GM10266 (cell line): Measurements from ENCODE around the gene AHCTF1.
"Not testable (repeated sequence)": the region's sequence is repeated elsewhere in the genome, so short reads cannot be mapped to it uniquely, and the experiment has no call there.

ENCODE experiments used
- DNase-seq: peaks from one replicate; pipeline ENCODE4 v3.0.0; 2012; ENCODE audit errors: extremely low spot score
- TF ChIP-seq, protein P1 (sequence below): IDR thresholded peaks from 2 replicates; pipeline ENCODE4 v1.5.1; 2012; ENCODE audit warnings: mild to moderate bottlenecking, low read depth; ENCODE audit not compliant: control insufficient read depth, insufficient read depth; ENCODE audit errors: missing control alignments

AHCTF1 gene

DNA sequence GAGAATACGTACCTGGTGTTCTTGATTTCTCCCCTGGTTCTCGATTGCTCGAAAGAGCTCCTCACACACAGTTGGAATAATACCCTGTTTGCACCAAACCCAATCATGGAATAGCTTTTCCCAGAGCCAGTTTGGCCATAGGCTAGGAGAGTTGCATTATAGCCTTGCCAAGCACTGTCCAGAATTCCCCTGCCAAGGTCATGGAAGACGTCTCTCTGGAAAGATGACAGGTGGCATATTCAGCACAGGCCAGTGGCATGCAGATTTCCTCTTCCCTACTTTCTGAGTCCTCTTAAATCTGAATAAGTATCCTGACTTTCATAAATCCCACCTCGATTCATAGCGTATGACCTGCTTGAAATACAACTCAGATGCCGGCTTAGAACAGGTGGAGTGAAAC is 111.1 kb downstream of the AHCTF1 start:
- DNase-seq = no peak

DNA sequence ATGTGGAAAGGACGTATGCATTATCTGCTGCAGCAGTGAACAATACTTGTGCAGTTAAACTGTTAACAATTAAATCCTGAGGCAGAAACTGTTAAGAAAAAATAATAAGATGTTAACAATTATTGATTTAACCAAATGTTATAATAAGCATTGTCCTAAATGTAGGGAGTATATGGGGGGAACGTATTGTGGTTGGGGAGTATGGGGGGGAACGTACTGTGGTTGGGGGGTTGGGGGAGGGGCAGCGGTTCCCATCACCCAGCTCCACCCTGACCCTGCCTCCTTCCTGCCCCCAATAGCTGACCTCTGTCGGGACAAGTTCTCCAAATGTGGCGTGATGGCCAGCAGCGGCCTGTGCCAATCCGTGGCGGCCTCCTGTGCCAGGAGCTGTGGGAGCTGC is 114.0 kb downstream of the AHCTF1 start:
- DNase-seq = peak; percentile 75

More for the DNA sequence above, 111.1 kb downstream of the AHCTF1 start:
- TF ChIP-seq, protein P1, sequence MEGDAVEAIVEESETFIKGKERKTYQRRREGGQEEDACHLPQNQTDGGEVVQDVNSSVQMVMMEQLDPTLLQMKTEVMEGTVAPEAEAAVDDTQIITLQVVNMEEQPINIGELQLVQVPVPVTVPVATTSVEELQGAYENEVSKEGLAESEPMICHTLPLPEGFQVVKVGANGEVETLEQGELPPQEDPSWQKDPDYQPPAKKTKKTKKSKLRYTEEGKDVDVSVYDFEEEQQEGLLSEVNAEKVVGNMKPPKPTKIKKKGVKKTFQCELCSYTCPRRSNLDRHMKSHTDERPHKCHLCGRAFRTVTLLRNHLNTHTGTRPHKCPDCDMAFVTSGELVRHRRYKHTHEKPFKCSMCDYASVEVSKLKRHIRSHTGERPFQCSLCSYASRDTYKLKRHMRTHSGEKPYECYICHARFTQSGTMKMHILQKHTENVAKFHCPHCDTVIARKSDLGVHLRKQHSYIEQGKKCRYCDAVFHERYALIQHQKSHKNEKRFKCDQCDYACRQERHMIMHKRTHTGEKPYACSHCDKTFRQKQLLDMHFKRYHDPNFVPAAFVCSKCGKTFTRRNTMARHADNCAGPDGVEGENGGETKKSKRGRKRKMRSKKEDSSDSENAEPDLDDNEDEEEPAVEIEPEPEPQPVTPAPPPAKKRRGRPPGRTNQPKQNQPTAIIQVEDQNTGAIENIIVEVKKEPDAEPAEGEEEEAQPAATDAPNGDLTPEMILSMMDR = no peak

DNA sequence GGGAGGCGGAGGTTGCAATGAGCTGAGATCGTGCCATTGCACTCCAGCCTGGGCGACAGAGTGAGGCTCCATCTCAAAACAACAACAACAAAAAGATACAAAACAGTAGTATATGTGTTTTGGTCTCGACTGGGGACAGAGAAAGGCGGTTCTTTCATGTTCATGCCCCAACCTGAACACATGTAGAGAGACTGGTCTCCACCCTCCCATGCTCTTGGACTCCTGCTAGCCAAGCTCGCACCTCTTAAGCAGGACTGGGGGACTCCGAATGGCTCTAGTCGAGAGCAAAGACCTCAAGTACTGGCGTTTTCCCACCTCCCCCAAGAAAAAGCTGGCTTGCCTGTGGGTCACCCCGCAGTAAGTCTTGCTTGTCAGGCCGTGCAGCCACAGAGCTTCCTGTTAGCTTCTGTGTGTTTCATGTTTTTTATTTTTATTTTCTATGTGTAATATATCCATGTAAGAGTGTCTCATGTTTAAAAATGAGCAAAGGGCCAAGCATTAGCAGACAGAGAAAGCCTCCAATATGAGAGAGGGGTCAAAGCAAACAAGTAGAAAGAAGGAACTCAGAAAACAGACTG is 116.0 kb downstream of the AHCTF1 start:
- no peak for DNase-seq
- TF ChIP-seq, protein P1 = no peak

DNA sequence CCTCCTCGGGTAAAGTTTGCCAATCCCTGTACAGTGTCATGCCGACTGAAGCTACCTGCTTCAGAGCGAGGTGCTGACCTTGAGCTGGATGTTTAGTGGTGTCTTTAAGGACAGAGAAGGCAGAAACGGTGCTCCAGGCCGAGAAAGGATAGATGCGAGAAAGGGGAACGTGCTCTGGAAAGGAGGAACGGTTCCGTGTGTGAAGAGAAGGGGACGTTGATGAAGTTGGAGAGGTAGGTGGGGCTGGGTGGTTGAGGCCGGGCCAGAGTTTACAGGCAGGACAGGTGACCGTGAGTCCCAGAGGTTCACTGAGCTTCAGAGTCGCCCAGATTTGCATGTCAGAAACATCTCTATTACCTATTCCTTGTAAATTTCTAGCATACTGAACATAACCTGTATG is 116.9 kb downstream of the AHCTF1 start:
- DNase-seq = no peak
- TF ChIP-seq, protein P1 = no peak

DNA sequence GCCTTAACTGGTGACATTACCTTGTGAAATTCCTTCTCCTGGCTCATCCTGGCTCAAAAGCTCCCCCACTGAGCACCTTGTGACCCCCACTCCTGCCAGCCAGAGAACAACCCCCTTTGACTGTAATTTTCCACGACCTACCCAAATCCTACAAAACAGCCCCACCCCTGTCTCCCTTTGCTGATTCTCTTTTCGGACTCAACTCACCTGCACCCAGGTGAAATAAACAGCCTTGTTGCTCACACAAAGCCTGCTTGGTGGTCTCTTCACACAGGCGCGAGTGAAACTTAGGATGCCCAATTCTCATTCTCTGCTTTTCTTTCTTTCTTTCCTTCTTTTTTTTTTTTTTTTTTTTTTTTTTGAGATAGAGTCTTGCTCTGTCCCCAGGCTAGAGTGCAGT is 118.4 kb downstream of the AHCTF1 start:
- DNase-seq = not testable (repeated sequence)

DNA sequence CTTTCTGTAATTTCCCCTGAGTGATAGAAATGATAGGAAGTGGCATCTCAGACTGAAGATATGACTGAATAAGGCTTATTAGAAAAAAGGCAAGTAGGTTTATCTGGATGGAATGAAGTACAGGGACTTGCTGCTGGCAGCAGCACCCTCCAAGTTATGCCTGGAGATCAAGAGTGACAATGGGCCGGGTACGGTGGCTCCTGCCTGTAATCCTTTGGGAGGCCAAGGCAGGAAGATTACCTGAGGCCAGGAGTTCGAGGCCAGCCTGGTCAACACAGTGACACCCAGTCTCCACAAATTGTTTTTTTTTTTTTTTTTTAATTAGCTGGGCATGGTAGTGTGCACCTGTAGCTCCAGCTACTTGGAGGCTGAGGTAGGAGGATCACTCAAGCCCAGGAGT is 119.8 kb downstream of the AHCTF1 start:
- TF ChIP-seq, protein P1 = no peak
- DNase-seq = no peak

DNA sequence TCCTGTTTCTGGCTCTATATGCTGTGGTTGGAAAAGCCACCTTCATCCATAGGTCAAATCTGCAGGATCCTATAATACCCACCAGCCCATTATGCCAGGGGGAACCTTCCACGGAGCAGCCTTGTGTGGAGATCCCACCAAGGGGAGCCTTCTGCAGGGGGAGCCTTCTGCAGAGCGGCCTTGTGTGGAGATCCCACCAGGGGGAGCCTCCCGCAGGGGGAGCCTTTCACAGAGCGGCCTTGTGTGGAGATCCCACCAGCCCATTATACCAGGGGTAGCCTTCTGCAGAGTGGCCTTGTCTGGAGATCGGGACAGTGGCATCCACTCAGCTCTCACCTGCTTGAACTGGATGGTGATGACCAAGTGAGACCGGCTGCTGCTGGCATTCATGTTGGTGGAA is 122.3 kb downstream of the AHCTF1 start:
- DNase-seq = no peak

DNA sequence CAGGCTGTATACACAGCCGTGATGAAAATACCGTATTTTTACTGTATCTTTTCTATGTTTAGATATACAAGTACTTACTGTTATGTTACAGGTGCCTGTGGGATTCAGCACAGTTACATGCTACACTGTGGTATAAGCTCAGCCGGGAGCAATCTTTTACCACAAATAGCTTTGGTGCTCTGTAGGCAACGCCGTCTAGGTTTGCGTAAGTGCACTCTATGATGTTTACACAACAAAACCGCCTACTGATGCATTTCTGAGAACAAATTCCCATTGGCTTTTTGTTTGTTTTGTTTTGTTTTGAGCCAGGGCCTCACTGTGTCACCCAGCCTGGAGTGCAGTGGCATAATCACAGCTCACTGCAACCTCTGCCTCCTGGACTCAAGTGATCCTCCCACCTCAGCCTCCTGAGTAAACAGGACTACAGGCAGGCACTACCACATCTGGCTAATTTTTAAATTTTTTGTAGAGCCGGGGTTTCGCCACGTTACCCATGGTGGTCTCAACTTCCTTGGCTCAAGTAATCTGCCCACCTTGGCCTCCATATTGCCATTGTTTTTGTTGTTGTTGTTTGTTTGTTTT is 126.5 kb downstream of the AHCTF1 start:
- TF ChIP-seq, protein P1 = no peak
- no peak for DNase-seq

More for the DNA sequence above, 122.3 kb downstream of the AHCTF1 start:
- TF ChIP-seq, protein P1 = no peak
